Subcutaneous adipose tissue (tissue), 4 donors: ENCODE measurements around the gene KCNA5. TPM values are rescaled to one million over a fixed set of nuclear protein-coding genes. Genes with fewer than 3 reads are reported as not detected.

ENCODE experiments used
- total RNA-seq, 4 donors: library from RNA; depleted of rRNA; stranded (reverse); fragments of >200 nt; gene quantifications; one replicate each; pipeline ENCODE4 v1.1.0, GENCODE V29; 2016
- TF ChIP-seq, protein P1 (sequence below): fragments of 450-650 bp; IDR thresholded peaks from one replicate; pipeline ENCODE4 v1.5.1; 2016; ENCODE audit warnings: low read depth, mild to moderate bottlenecking, control low read depth, antibody characterized with exemption, moderate library complexity

KCNA5 gene
- total RNA-seq, 4 donors from 2014 or later: 0.19 to 0.33 (median 0.22) TPM; not detected in 1

DNA sequence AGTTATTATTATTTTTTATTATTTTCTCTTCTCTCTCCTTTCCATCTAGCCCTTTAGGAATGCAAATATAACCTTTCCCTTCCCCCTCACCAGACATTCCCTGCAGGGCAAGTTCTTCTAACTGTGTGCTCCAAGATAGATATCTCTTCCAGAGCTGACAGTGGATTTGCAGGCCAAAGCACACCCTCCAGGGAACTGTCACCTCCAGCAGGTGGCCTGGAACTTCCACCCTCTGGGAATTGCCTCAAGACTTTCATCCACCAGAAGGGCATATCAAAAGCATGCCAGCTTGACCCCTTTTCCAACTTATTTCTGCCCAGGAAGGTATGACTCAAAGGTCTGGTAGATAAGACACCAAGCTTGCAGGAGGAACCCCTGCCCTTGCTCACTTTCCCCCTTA is 13.6 kb upstream of the KCNA5 start:
- TF ChIP-seq, protein P1, sequence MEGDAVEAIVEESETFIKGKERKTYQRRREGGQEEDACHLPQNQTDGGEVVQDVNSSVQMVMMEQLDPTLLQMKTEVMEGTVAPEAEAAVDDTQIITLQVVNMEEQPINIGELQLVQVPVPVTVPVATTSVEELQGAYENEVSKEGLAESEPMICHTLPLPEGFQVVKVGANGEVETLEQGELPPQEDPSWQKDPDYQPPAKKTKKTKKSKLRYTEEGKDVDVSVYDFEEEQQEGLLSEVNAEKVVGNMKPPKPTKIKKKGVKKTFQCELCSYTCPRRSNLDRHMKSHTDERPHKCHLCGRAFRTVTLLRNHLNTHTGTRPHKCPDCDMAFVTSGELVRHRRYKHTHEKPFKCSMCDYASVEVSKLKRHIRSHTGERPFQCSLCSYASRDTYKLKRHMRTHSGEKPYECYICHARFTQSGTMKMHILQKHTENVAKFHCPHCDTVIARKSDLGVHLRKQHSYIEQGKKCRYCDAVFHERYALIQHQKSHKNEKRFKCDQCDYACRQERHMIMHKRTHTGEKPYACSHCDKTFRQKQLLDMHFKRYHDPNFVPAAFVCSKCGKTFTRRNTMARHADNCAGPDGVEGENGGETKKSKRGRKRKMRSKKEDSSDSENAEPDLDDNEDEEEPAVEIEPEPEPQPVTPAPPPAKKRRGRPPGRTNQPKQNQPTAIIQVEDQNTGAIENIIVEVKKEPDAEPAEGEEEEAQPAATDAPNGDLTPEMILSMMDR: no peak

DNA sequence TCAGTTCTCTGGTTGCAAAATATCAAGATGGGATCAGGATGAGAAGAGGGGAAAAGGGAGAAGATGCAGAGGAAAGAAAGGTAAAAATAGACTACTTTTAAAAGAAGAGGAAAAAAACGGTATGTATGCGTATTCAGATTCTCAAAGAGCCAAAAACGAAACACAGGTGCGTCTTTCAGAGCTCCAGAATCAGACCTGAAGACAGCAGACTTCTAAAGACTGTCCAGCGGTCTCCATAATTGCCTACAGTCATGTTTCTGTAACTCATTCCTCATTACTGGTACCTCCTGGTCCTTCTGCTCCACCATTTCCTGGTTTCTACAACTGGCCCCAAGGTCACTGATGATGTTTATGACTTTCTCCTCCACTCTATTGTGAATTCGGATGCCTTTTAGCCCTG is 12.4 kb upstream of the KCNA5 start:
- TF ChIP-seq, protein P1: no peak

DNA sequence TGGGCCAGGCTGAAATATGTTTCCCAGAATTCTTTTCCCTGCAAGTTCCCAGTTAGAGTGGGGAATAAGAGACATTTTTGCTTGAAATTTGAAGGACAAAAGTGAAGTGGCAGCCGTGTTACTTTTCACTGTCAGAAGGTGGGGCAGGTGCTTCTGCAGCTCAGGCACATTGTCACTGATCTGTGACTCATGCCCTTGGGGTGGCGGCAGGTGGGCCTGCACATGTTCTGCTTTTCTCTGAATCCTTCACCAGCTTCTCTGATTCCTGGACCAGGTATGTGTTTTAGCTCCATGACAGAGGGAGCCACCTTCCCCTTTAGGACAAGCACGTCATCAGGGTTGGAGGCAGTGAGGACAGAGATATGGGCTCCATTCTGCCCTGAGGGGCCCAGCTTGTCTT is 11.7 kb upstream of the KCNA5 start:
- TF ChIP-seq, protein P1: no peak

DNA sequence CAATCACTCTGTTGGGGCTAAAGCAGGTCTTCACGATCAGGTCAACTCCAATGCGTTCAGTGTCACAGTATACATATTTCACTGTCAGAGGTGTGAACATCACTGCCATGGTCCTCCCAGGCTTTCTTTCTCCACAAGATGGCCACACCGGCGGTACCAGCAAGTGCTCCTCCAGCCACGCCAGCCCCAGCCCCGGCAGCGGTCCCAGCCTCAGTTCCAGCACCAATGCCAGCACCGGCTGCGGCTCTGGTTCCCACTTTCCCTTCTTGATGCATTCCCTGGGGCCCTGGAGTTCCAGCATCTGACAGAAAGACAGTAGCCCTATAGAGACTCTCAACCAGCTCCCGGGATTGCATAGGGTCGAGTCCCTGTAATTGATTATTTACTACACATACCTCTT is 10.9 kb upstream of the KCNA5 start:
- TF ChIP-seq, protein P1: no peak

DNA sequence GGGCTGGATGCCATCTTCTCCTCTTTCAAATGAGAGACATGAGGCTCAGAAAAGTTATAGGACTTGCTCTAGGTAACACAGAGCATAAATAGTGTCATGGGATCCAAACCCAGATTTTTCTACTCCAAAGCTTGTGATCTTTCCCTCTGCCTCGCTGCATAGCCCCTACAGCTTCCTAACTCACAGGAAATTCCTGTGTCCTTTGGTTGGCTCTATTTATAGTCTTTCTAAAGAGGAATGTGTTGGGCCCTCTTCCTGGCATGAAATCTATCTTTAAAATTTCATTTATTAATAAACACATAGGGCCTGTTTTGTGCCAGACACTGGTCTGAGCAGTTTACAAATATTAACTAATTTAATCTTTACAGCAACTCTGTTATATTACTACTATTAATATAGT is 9.8 kb upstream of the KCNA5 start:
- TF ChIP-seq, protein P1: no peak

DNA sequence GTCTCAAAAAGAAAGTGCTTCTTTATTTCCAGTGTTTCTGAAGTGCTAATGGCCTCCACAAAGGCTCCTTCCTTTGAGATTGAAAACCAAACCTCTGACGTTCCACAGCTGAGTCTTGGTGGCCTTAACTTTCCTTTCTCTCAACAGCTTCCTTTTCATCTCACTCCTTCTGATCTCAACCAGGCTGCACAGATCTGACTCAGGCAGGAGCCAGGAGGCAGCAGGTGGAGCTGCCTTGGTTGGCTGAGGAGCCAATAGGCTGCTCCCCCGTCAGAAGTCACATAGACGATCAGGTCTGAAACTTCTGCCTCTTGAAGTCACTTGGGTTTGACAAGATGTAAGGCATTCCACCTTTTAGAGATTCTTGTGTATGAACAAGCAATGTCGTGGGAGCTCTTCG is 9.1 kb upstream of the KCNA5 start:
- TF ChIP-seq, protein P1: no peak

DNA sequence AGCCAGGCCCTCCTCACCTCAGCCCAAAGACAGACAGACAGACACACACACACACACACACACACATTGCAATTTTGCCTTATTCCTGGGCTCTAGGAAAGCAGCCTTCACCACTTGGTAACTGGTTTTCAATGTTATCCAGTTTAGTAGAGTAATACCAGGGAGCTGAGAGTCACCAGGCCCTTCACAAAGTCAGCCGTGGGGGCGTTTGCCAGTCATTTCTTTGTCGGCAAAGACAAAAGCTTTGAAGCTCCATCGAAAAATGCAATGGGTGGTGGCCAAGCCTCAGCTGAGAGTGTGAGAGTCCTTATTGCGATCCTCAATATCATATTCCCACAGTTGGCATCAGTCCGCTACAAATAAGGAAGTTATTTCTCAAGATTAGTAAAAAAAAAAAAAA is 8.1 kb upstream of the KCNA5 start:
- TF ChIP-seq, protein P1: no peak
